Right cardiac atrium (tissue), 5 donors: ENCODE results near the gene TCP11. TPM values are rescaled to one million over a fixed set of nuclear protein-coding genes. Genes with fewer than 3 reads are reported as not detected.
"Not testable (repeated sequence)": the region's sequence is repeated elsewhere in the genome, so short reads cannot be mapped to it uniquely, and the experiment has no call there.

ENCODE experiments used
- ATAC-seq, 2 donors: fragments of 200-7000 bp; cut with Tn5 transposase; one replicate each; pipeline versions ENCODE4 v1.8.0 to v1.9.1; 2020; ENCODE audit warnings: moderate library complexity in 2 of 2, mild to moderate bottlenecking in 1 of 2
- DNase-seq, 3 donors: peaks; one replicate each; pipeline ENCODE4 v3.0.0-alpha.2; 2020
- H3K27ac ChIP-seq: one replicate; pipeline ENCODE4 v1.5.1; 2013; ENCODE audit warnings: mild to moderate bottlenecking, low read length, control low read depth, moderate library complexity
- H3K27me3 ChIP-seq: one replicate; pipeline ENCODE4 v1.6.1; 2013; ENCODE audit not compliant: control insufficient read depth, insufficient read depth
- H3K4me1 ChIP-seq: one replicate; pipeline ENCODE4 v1.6.1; 2013; ENCODE audit warnings: low read length; ENCODE audit not compliant: control insufficient read depth, insufficient read depth
- H3K4me3 ChIP-seq: one replicate; pipeline ENCODE4 v1.5.1; 2013; ENCODE audit warnings: low read length, control low read depth
- H3K9me3 ChIP-seq: one replicate; pipeline ENCODE4 v1.6.1; 2013; ENCODE audit warnings: low read length; ENCODE audit not compliant: control insufficient read depth
- WGBS: extraction: QIAGEN DNeasy Blood & Tissue Kit; methylation state at CpG from one replicate; pipeline ENCODE4 v1.1.7; 2013; 5-methylcytosine and 5-hydroxymethylcytosine counted together
- intact Hi-C, 4 donors: fragments of 100-400 bp; cut with DNase I; formaldehyde crosslinking; loops; one replicate each; pipeline versions ENCODE4 v1.11.0 to v1.14.0; 2022 to 2023
- polyA plus RNA-seq: library from polyadenylated mRNA; stranded (reverse); fragments of 200-250 nt; gene quantifications from one replicate; pipeline ENCODE4 v1.2.3, GENCODE V29; 2013
- total RNA-seq, 4 donors: library from RNA; stranded (reverse); fragmentation: NEBNext Ultra II Directional; extraction: Animal tissue kit (Norgen Biotek cat#: 25700); gene quantifications; one replicate each; pipeline ENCODE4 v1.2.1, GENCODE V29; 2021
- donor health status: healthy with polysubstance abuse.
- donor health status: DM: no; HTN: yes; CAD: no.
- donor health status: DM: no; HTN: no; CAD: no.
- donor health status: DM: no; HTN: yes; CAD: no; lungs with severe emphysema.
- donor health status: DM: yes; HTN: yes; CAD: no.

Gene TCP11
- total and polyA plus RNA-seq, 5 donors: 0.07 TPM; not detected in 4

GRCh38 chr6:35124356-35124755 lies 16.8 kb downstream of the TCP11 start:
- no peaks in the 10 kb centered on the region for H3K9me3 ChIP-seq
- ATAC-seq: no peak
- H3K4me3 ChIP-seq: no peak overlapping the region
- no peaks in the 10 kb centered on the region for H3K4me1 ChIP-seq
- H3K27ac ChIP-seq: no peak overlapping the region
- intact Hi-C loops: no loop called here
- WGBS: 97% methylated on average over 1 of the region's 1 CpG
- H3K27me3 ChIP-seq: no peaks in the 10 kb centered on the region
- no peak for DNase-seq

GRCh38 chr6:35120746-35121145 lies 20.4 kb downstream of the TCP11 start:
- intact Hi-C loops: no loop called here
- Histone ChIP-seq H3K9me3 (no peaks in the 10 kb centered on the region), H3K27me3 (no peaks in the 10 kb centered on the region), H3K4me3 (no peak overlapping the region), H3K27ac (no peak overlapping the region), H3K4me1 (no peaks in the 10 kb centered on the region)
- DNase-seq (no peak), ATAC-seq (no peak)
- WGBS: 85% methylated on average over 2 of the region's 2 CpGs

- H3K27me3 ChIP-seq: no peaks in the 10 kb centered on the region
- no peak overlapping the region for H3K27ac ChIP-seq
- ATAC-seq: no peak
- DNase-seq: no peak
- intact Hi-C loops: no loop called here
- WGBS: 89% methylated on average over 2 of the region's 2 CpGs
- no peak overlapping the region for H3K4me3 ChIP-seq
- H3K9me3 ChIP-seq: no peaks in the 10 kb centered on the region
- H3K4me1 ChIP-seq: no peaks in the 10 kb centered on the region
Measured at GRCh38 chr6:35108309-35108885, 32.7 kb downstream of the TCP11 start.

GRCh38 chr6:35107761-35108160 lies 33.4 kb downstream of the TCP11 start:
- DNase-seq, intact Hi-C loops: not testable (repeated sequence)
- 59% methylated on average over 5 of the region's 5 CpGs for WGBS

GRCh38 chr6:35107208-35107607 lies 33.9 kb downstream of the TCP11 start:
- WGBS: 85% methylated on average over 8 of the region's 8 CpGs
- intact Hi-C loops, H3K4me3 ChIP-seq, H3K27ac ChIP-seq, H3K27me3 ChIP-seq, H3K4me1 ChIP-seq, ATAC-seq, H3K9me3 ChIP-seq, DNase-seq: not testable (repeated sequence)

More at GRCh38 chr6:35107761-35108160, 33.4 kb downstream of the TCP11 start:
- H3K4me1 ChIP-seq, H3K27me3 ChIP-seq, H3K27ac ChIP-seq, H3K4me3 ChIP-seq, H3K9me3 ChIP-seq, ATAC-seq: not testable (repeated sequence)

- WGBS: 88% methylated on average over 6 of the region's 6 CpGs
- H3K9me3 ChIP-seq, ATAC-seq, intact Hi-C loops, H3K27ac ChIP-seq, H3K4me1 ChIP-seq, H3K4me3 ChIP-seq, DNase-seq, H3K27me3 ChIP-seq: not testable (repeated sequence)
Measured at GRCh38 chr6:35106061-35106460, 35.1 kb downstream of the TCP11 start.

GRCh38 chr6:35105078-35105477 lies 36.1 kb downstream of the TCP11 start:
- ATAC-seq: no peak
- no peak overlapping the region for H3K27ac ChIP-seq
- WGBS: 98% methylated on average over 3 of the region's 3 CpGs
- intact Hi-C loops: no loop called here
- no peaks in the 10 kb centered on the region for H3K9me3 ChIP-seq
- H3K4me3 ChIP-seq: no peak overlapping the region
- no peaks in the 10 kb centered on the region for H3K4me1 ChIP-seq
- no peak for DNase-seq
- H3K27me3 ChIP-seq: no peaks in the 10 kb centered on the region

- 97% methylated on average over 5 of the region's 5 CpGs for WGBS
- ATAC-seq: no peak
- DNase-seq: no peak
- Histone ChIP-seq H3K9me3 (no peaks in the 10 kb centered on the region), H3K4me3 (no peak overlapping the region), H3K27me3 (no peaks in the 10 kb centered on the region), H3K4me1 (no peaks in the 10 kb centered on the region), H3K27ac (no peak overlapping the region)
- intact Hi-C loops: no loop called here
Measured at GRCh38 chr6:35099116-35099515, 42.0 kb downstream of the TCP11 start.

GRCh38 chr6:35096129-35096862 lies 44.8 kb downstream of the TCP11 start:
- ATAC-seq (peak in 1 of 2 donors; percentile 60), DNase-seq (no peak)
- intact Hi-C loops: no loop called here
- WGBS: 21% methylated on average over 4 of the region's 4 CpGs
- Histone ChIP-seq H3K27ac (peak overlapping the region; percentile 63), H3K9me3 (no peaks in the 10 kb centered on the region), H3K4me1 (peaks cover 8% of the 10 kb centered on the region), H3K4me3 (no peak overlapping the region), H3K27me3 (no peaks in the 10 kb centered on the region)

- no peak for ATAC-seq
- 81% methylated on average over 4 of the region's 4 CpGs for WGBS
- H3K27me3 ChIP-seq: no peaks in the 10 kb centered on the region
Measured at GRCh38 chr6:35094183-35094582, 47.0 kb downstream of the TCP11 start.

GRCh38 chr6:35093783-35094182 lies 47.4 kb downstream of the TCP11 start:
- Histone ChIP-seq H3K4me3 (no peak overlapping the region), H3K27me3 (no peaks in the 10 kb centered on the region), H3K27ac (no peak overlapping the region), H3K9me3 (no peaks in the 10 kb centered on the region), H3K4me1 (peaks cover 8% of the 10 kb centered on the region)
- ATAC-seq (peak in 1 of 2 donors; percentile 15), DNase-seq (no peak)
- WGBS: 90% methylated on average over 6 of the region's 6 CpGs
- intact Hi-C loops: no loop called here

More at GRCh38 chr6:35094183-35094582, 47.0 kb downstream of the TCP11 start:
- H3K4me1 ChIP-seq: peaks cover 8% of the 10 kb centered on the region
- H3K4me3 ChIP-seq: no peak overlapping the region
- no peak for DNase-seq
- intact Hi-C loops: no loop called here
- no peak overlapping the region for H3K27ac ChIP-seq
- H3K9me3 ChIP-seq: no peaks in the 10 kb centered on the region
